Measurements from ENCODE around the gene THOC1.

THOC1 gene

GRCh38 chr18:211582-211981 lies 56.3 kb downstream of the THOC1 start:
- DNase-seq = no peak

DNA sequence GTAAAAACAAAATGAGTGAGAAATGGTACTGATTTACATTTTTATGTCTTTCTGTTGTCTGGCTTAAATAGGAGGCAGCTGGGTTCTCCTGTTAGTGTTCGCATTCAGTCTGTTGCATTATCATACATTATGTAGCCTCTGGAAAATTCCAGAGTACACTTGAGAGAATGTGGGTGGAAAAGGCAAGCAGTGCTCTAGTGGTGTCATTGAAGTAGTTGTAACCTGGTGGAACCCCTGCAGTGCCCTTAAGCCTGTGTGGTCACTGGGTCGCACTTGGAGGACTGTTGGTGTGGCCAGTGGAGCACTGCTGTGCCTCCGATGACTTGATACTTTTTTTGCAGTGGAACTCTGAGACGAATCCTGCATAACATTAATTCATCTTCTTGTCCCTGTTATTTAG lies 57.1 kb downstream of the THOC1 start:
- DNase-seq = no peak

GRCh38 chr18:210075-210474 lies 57.8 kb downstream of the THOC1 start:
- no peak for DNase-seq

- no peak for DNase-seq
Measured at GRCh38 chr18:199768-200167, 68.1 kb downstream of the THOC1 start.

DNA sequence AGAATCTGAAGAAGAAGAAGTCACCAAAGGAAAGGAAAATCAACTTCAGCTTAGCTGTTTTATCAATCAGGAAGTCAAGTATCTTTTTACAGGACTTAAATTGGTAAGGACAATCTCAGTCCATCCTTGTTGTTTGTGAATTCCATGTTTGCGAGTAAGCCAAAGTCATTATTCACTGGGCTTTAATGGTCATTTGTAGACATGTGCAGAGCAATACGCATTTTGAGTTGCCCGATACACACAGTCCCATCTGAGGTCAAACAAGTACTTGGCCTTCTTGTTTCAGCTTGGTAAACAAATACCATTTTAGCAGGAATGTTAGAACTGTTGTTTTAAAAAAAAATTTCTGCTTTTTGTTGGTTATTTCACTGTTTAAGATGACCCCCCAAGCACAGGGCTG lies 68.6 kb downstream of the THOC1 start:
- DNase-seq = no peak

DNA sequence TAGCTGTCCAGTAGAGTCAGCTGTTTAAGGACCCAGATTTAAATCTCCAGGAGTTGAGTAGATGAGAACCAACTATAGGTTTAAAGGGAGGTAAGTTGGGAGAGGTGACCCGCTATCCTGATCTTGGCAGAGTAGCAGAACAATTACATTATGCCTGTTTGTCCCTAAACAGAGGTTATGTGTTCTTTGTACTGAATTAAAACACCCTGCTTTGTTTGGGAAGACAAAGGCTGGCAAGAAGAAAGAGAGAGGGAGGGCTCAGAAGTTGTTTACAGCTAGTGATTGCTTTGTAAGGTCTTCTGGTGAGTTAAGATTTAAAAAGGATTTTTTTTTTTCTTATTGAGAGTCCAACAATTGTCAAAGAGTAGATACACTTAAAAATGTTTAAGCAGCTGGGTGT lies 72.2 kb downstream of the THOC1 start:
- DNase-seq = no peak

DNA sequence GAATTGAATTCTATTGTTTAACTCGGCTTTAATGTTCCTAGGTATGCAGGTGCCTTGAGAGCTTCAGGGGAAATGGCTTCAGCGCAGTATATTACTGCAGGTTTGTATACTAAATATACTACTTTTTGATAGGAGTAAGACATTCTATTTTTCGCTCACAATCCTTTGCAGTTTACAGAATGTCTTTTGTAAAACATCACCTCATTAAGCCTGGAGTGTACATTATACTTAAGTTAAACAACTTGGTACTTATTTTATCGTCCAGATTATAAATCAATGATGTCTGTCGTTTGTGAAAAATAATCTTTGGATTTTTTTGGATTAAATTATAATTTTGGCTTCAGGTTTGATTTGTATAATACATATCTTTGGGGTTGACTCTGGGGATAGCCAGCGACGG lies 75.0 kb downstream of the THOC1 start:
- DNase-seq = no peak

DNA sequence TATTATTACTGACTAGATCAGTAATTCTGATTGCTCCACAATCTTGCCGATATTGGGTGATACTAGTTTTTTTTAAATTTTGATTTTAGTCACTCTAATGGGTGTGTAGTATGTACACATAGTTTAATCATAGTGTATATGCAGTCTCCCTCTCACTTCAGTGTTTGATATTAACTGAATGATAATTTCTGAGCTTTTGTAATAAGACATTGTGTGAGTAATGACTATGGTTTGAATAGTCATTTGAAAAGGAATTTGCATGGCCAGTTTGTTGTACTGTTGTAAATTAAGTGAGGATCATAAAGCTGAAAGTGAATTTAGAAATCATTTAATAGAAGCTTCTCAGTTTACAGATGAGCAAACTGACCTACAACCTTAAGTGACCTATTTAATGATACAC lies 76.1 kb downstream of the THOC1 start:
- no peak for DNase-seq

- DNase-seq = no peak
Measured at GRCh38 chr18:189254-189653, 78.6 kb downstream of the THOC1 start.

DNA sequence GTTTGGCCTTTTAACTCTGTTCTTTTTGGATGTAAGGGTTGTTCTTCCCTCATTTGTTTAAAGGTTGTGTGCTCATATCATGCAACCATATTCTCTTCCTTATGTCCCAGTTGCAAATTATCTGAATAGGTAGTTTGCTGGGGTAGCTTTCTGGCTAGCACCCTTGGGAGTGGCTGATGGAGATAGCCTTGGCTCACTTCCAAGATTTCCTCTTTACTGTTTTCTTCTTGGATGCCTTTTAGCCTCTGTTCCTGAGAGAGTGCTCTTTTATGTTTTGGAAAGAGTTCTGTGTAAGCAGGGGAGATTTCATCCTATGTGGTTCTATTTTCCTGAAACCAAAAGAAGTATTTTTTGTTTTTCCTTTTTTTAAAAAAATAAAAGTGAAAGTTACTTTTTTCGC lies 84.1 kb downstream of the THOC1 start:
- no peak for DNase-seq

DNA sequence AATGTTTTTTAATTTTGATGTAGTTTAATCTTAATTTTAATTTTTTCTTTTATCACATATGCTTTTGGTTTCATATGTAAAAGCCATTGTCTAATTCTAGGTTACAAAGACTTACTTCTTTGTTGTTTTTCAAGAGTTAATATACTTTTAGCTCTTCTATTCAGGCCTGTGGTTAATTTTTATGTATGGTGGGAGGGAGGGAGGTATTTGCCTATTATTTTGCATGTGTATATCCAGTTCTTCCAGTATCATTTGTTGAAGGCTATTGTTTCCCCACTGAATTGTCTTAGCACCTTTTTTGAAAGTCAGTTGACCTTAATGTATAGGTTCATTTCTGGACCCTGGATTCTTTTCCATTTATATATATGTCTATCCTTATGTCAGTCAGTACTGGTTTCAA lies 86.1 kb downstream of the THOC1 start:
- DNase-seq = no peak

GRCh38 chr18:179499-179898 lies 88.3 kb downstream of the THOC1 start:
- DNase-seq = no peak

GRCh38 chr18:172361-172760 lies 95.5 kb downstream of the THOC1 start:
- DNase-seq = no peak

All from kidney glomerular epithelial cell (primary cell).